HG02938 (cell line): Measurements from ENCODE around the gene ZNF441.
"Not testable (repeated sequence)": the region's sequence is repeated elsewhere in the genome, so short reads cannot be mapped to it uniquely, and the experiment has no call there.

Source experiments
- ATAC-seq: cut with Tn5 transposase; IDR thresholded peaks from one replicate; pipeline ENCODE4 v1.9.1; 2021; ENCODE audit warnings: mild to moderate bottlenecking, moderate library complexity; ENCODE audit not compliant: unreplicated experiment

The ZNF441 gene

GRCh38 chr19:11766597-11767591 is at the start of gene ZNF441:
Gene ZNF441, plus strand, starts transcription at chr19:11767000. Its CDS starts 194 bp downstream, at chr19:11767194.
- peak; percentile 86 for ATAC-seq

GRCh38 chr19:11721681-11722080 is 45.1 kb upstream of the ZNF441 start:
- ATAC-seq, result no peak

GRCh38 chr19:11722414-11722813 is 44.4 kb upstream of the ZNF441 start:
- ATAC-seq, result no peak

- no peak for ATAC-seq
These were observed 37.2 kb upstream of the ZNF441 start for GRCh38 chr19:11729586-11729985.

GRCh38 chr19:11735375-11735774 is 31.4 kb upstream of the ZNF441 start:
- no peak for ATAC-seq

GRCh38 chr19:11736696-11737095 is 30.1 kb upstream of the ZNF441 start:
- no peak for ATAC-seq

GRCh38 chr19:11737964-11738745 is 28.6 kb upstream of the ZNF441 start:
- peak; percentile 35 for ATAC-seq

- peak; percentile 91 for ATAC-seq
These were observed 27.8 kb upstream of the ZNF441 start, which contains the start of gene ZNF823 for GRCh38 chr19:11738746-11739620. Gene ZNF823, minus strand, starts transcription at chr19:11738946. Its CDS starts 127 bp downstream, at chr19:11738819.

GRCh38 chr19:11745869-11746268 is 20.9 kb upstream of the ZNF441 start:
- ATAC-seq, result no peak

GRCh38 chr19:11747277-11747676 is 19.5 kb upstream of the ZNF441 start:
- ATAC-seq, result no peak

- no peak for ATAC-seq
These were observed 17.0 kb upstream of the ZNF441 start for GRCh38 chr19:11749751-11750150.

GRCh38 chr19:11752244-11752736 is 14.5 kb upstream of the ZNF441 start:
- no peak for ATAC-seq

- no peak for ATAC-seq
These were observed 12.1 kb upstream of the ZNF441 start for GRCh38 chr19:11754663-11755062.

GRCh38 chr19:11756965-11757364 is 9.8 kb upstream of the ZNF441 start:
- ATAC-seq, result no peak

- no peak for ATAC-seq
These were observed 7.0 kb upstream of the ZNF441 start for GRCh38 chr19:11759805-11760204.

GRCh38 chr19:11763117-11763516 is 3.7 kb upstream of the ZNF441 start:
- ATAC-seq, result no peak

- no peak for ATAC-seq
These were observed 3.2 kb upstream of the ZNF441 start for GRCh38 chr19:11763611-11764010.

GRCh38 chr19:11767633-11768133 is 883 bp downstream of the ZNF441 start:
- ATAC-seq, result no peak

GRCh38 chr19:11769995-11770394 is 3.2 kb downstream of the ZNF441 start:
- ATAC-seq, result no peak

- not testable (repeated sequence) for ATAC-seq
These were observed 4.7 kb downstream of the ZNF441 start for GRCh38 chr19:11771520-11771919.
